NCI-H748 (cell line): ENCODE results near the gene CPNE4.

ENCODE experiments used
- DNase-seq: peaks from one replicate; lab custom pipeline; 2025; ENCODE audit not compliant: unreplicated experiment; lab: John Stamatoyannopoulos, UW

CPNE4 gene

DNA sequence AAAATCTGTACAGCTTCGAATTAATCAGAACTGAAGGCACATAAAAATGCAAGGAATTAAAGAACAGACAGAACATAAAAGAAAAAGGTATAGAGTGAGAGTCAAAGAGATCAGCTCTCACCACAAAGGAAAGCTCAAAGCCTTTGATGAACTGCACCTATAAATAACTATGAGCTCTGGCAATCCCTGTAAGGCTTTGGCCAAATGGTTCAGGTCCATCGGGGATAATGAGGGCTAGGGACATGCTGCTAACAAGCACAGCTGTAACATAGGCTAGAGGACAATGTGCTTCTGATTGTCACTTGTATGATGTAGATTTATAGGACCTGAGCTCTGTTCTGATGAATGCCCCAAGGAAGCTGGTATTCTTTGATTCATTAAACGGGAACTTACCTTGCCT, 418.1 kb downstream of the CPNE4 start:
- no peak for DNase-seq

GRCh38 chr3:131612745-131613144, 422.1 kb downstream of the CPNE4 start:
- DNase-seq = no peak

DNA sequence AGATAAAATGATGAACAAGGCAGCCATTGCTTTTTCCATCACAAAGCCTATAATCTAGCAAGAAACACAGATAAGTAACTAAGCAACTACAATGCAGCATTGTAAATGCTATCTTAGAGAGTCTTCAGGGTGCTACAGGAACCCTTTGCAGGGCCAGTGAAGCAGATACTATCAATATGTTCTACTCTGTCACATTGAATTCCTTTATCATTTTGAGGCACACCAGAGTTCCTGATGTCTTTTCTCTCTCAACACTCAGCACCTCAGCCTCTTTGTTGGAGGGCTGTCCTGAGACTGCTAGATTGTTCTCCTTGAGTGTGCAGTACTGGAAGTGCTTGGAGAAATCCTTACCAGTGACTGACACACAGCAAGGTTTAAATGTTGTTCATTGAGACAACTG, 424.6 kb downstream of the CPNE4 start:
- no peak for DNase-seq

- DNase-seq = no peak
Measured at GRCh38 chr3:131608741-131609140, 426.1 kb downstream of the CPNE4 start.

DNA sequence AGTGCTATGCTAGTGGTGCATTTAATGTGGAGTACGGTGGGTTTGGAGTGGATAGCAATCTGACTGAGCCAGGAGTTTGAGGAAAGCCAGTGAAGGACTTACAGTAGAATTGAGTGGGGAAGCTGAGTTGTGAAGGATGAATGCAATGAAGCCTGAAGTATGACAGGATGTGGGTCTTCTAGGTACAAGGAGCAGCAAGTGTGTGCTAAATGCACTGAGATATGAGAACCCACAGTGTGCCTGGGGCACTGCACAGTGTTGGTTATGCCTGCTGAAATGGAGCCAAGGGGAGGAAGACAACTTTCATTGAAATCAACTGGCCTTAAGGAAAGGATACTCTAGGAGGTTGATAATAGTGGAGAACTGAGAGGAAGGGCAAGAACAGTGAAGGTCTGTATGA, 426.5 kb downstream of the CPNE4 start:
- no peak for DNase-seq

GRCh38 chr3:131605916-131606315, 428.9 kb downstream of the CPNE4 start:
- DNase-seq = no peak

DNA sequence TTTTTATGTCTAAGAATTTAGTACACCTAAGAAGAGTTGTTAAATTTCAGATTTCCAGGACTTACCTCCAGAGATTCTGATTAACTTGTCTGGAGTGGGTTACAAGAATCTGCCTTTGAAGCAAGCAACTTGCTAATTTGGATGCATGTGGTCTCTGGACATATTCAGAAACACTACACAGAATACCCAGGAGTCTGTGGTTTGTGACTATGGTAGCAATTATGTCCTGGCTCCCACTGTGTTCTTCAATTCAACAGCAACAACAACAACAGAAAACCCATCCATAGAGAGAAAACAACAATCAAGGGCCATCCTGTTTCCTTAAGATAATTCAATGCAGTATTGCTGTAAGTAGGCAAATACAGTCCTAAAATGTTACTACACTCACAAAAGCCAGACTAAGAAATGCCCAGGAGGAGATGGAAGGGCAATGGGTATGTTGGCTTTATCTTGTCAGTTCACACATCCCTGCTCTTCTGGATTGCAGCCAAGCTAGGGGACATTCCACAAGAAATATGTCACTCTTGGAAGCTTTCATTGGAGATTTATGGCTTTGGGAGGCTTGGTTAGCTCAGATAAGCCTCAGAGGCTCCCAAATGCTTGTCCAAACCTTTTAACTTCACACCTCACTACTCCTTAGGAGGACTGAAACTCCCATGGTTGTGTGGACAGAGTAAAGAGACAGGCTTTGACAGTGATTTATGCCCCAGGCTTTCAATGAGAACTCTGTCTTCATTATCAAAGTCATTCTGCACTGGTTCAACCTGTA, 432.6 kb downstream of the CPNE4 start:
- DNase-seq = no peak

DNA sequence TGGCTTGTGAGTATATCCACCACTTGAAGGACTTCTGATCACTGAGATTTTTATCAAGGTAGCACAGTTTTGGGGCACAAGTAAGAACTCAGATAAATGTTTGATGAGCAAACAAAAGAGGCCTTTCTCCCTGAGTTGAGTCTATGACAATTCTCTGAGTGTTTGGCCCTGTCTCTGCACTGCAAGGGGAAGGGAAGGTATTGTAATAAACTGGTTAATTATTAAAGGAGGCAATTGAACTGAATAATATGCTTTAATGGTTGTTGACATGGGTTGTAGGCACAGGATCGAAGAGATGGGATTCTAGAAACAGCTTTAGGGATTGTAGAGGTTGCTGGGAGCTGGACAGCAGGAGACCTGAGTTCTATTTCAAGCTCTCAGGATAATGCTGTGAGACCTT, 437.0 kb downstream of the CPNE4 start:
- no peak for DNase-seq

GRCh38 chr3:131596884-131597283, 437.9 kb downstream of the CPNE4 start:
- no peak for DNase-seq

DNA sequence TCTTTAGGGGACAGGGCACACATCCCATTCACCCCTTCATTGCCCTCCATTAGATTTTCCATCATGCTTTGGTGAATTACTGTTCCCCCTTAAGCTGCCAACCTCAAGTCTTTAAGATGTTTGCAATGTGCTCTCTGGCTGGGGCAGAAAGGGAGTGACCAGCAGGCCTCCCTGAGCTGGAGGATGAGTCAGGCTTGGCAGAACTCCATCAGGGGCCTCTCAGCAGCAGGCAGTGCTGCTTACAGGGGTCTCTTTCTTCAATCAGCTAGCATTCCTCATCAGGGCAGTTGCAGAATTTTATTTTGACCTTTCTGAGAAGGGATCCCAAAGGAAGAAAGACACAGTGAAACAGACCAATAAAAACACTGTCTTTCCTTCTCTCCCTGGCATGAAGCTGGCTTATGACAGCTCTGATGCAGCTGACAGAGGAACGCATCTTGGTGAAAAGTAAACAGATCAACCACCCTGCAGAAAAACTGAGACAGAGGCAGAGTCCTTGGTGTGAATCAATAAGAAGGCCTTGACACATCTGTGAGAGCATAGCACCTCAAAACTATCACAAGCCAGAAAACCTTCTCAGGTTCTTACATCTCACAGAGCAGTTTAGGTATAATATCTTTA, 443.3 kb downstream of the CPNE4 start:
- no peak for DNase-seq

GRCh38 chr3:131586277-131586676, 448.5 kb downstream of the CPNE4 start:
- DNase-seq = no peak

DNA sequence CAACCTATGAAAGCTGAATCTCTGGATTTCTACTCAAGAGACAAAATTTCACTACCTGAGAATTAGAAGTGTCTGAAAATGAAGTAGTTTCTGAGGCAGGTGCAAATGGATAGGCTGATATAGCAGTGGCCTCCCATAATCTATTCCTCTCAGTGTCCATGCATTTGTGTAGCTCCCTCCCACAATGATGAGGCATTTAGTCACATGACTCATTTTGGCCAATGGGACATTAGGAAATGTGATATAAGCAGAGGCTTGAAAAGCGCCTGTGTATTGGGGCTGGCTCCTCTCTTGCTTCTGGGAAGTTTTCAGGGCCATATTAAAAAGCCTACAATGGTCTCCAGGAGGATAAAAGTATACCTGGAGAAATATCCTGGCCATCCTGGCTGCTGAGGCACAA, 452.4 kb downstream of the CPNE4 start:
- no peak for DNase-seq

DNA sequence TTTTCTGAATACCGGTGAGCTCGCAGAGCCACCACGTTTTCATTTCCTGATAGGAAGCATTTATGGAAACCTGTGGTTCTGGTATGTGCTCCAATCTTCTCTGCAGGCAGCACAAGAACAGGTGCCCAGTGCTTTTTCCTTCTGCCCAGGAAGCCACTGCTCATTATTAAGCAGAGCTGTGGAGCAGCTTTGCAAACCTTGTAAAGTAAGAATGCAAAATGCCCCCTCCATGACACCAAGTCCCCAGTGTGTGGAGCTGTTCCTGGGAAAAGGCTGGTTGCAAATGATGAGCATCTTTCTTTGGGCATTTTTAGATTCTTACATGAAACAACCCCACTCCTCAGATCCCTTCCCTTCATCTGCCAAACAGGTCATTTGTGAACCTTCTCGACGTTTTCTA, 466.4 kb downstream of the CPNE4 start:
- DNase-seq = no peak

DNA sequence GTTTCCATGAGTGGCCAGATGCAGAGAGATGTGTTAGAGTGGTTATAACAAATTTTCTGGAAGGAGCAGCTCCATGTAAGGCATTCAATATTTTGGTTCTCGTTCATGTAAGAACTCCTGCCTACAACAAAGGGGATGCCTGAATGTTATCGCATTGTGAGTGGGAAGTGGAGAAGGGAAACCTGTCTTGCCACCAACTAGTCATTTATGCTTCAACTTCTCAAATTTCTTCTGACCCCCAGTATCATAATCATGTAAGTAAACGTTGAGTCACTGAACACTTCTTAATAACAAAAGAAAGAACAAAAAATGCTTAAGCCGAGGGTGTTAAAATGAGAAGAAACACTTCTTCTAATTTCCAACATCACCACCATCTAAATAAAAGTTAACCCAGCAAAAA, 470.0 kb downstream of the CPNE4 start:
- no peak for DNase-seq

GRCh38 chr3:131561511-131561910, 473.3 kb downstream of the CPNE4 start:
- DNase-seq = no peak

GRCh38 chr3:131560795-131561194, 474.0 kb downstream of the CPNE4 start:
- no peak for DNase-seq

DNA sequence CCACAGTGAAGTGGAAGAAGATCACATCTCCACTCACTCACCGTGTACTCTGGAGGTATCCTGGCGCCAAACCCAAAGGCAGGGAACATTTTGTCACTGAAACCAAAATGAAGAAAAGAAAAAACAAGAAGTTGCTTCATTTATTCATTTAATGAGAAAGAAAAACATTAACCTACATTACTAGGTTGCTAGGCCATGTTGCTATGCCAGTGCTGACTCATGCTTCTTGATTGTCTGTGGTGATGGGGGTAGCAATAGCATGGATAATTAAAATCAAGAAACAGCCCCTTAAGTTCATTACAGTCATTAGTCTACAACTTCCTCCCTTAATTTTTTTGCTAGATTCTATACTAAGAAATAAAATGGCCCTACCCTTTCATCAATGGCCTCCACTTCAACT, 479.4 kb downstream of the CPNE4 start:
- DNase-seq = no peak

GRCh38 chr3:131553495-131554247, 481.1 kb downstream of the CPNE4 start:
- DNase-seq = no peak

DNA sequence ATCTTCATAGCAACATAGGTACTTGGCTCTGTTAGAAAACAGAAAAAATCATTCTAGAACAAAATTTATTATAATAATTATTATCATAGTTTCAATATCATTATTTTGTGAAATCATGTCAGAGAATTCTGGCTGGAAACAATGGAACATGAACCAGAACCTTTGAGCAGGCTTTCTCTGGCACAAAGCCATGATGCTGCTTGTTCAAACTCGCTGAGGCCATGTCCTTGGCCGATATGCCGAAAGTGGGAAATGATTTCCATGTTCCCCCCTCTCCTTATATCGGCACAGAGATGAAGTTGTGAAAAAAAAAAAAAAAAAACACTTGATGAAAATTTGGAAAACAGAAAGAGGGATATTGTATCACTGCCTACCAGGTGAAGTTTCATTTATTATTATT, 483.1 kb downstream of the CPNE4 start:
- DNase-seq = no peak

- DNase-seq = no peak
Measured at GRCh38 chr3:131550562-131551465, 484.0 kb downstream of the CPNE4 start.

GRCh38 chr3:131549340-131549739, 485.5 kb downstream of the CPNE4 start:
- DNase-seq = no peak
